ENCODE data around the gene GCDH.

The GCDH gene

DNA sequence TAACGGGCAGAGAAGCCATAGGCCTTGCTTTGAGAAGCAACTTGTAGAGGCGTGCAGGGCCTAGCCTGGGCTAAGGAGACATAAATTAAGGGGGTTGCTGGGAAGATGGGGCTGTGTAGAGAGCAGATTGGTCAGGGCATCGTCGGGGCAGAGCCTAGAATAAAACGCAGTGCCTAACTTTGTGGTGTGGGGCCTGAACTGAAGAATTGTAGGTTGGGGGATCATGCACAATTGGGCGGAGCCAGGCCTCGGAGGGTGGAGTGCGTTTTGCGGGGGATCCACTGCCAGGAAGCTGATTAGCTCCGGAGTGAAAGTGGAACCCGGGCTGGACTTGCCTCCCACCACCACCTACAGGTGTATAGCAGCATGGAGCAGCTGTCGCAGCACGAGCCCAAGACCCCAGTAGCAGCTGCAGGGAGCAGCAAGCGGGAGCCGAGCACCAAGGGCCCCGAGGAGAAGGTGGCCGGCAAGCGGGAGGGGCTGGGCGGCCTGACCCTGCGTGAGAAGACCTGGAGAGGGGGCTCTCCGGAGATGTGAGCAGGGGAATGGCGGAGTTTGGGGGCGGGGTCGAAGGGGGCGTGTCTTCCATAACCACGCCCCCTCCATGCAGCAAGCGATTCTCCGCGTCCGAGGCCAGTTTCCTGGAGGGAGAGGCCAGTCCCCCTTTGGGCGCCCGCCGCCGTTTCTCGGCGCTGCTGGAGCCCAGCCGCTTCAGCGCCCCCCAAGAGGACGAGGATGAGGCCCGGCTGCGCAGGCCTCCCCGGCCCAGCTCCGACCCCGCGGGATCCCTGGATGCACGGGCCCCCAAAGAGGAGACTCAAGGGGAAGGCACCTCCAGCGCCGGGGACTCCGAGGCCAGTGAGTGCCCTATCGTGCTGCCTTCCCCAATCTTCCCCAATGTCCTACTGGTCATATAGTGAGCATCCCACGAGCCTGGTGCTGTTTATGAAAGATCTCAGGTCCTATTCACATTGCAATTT is 23.6 kb upstream of the GCDH start:
- H3K4me3 ChIP-seq: no peak overlapping the region
- DNase-seq (ENCODE audit: low read depth, low spot score): no peak
- H3K27ac ChIP-seq: no peak overlapping the region
- no peaks in the 10 kb centered on the region for H3K36me3 ChIP-seq (ENCODE audit: insufficient read depth, low read length)
- no peak for TF ChIP-seq FOXP2 (optimal IDR thresholded peaks at IDR 0.05; ENCODE audit: control extremely low read depth, extremely low read length, insufficient read depth)
- TF ChIP-seq POLR2AphosphoS5 (IDR thresholded peaks at IDR 0.05; ENCODE audit: borderline replicate concordance, low read depth, low read length): no peak
- TF ChIP-seq EZH2 (IDR thresholded peaks at IDR 0.05): no peak
- H3K9ac ChIP-seq (ENCODE audit: insufficient read length): no peak overlapping the region
- H3K9me3 ChIP-seq (ENCODE audit: low read depth, low read length): no peaks in the 10 kb centered on the region

DNA sequence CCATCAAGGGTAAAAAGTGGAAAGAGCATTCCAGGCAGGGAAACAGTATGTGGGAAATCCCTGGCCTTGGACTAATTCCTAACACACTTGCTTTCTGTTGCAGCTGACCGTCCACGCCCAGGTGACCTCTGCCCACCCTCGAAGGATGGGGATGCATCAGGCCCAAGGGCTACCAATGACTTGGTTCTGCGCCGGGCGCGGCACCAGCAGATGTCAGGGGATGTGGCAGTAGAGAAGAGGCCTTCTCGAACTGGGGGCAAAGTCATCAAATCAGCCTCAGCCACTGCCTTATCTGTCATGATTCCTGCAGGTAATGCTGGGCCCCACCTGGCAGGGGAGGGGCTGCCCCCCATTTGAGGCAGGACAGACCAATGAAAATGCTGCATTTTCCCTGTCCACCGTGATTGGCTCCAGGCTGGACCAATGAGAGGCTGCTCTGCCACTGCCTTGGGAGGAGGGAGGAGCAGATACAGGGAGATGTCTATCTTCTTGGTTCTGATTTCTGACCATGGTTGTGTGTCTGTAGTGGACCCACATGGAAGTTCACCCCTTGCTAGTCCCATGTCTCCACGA is 22.3 kb upstream of the GCDH start:
- no peak overlapping the region for H3K27ac ChIP-seq
- no peak overlapping the region for H3K9ac ChIP-seq (ENCODE audit: insufficient read length)
- H3K4me3 ChIP-seq: no peak overlapping the region
- no peak for DNase-seq (ENCODE audit: low read depth, low spot score)
- no peaks in the 10 kb centered on the region for H3K9me3 ChIP-seq (ENCODE audit: low read depth, low read length)
- TF ChIP-seq EZH2 (IDR thresholded peaks at IDR 0.05) (no peak), POLR2AphosphoS5 (IDR thresholded peaks at IDR 0.05; ENCODE audit: borderline replicate concordance, low read depth, low read length) (no peak), FOXP2 (optimal IDR thresholded peaks at IDR 0.05; ENCODE audit: control extremely low read depth, extremely low read length, insufficient read depth) (no peak)
- no peaks in the 10 kb centered on the region; the same call in 1 of the 2 replicates for H3K36me3 ChIP-seq (ENCODE audit: insufficient read depth, low read length)

DNA sequence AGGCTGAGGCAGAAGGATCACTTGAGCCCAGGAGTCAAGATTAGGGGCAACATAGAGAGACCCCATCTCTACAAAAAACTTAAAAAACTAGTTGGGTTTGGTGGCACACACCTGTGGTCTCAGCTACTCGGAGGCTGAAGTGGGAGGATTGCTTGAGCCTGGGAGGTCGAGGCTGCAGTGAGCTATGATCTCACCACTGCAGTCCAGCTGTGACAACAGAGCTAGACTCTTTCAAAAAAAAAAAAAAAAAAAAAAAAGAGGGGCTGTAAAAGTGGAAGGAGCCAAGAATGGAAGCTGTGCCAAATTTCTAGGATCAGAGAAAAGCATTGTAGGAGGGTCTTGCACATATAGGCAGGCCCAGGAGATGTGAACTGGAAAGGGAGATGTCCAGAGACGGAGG is 19.3 kb upstream of the GCDH start:
- DNase-seq (ENCODE audit: low read depth, low spot score): no peak
- no peaks in the 10 kb centered on the region; the same call in 1 of the 2 replicates for H3K36me3 ChIP-seq (ENCODE audit: insufficient read depth, low read length)

DNA sequence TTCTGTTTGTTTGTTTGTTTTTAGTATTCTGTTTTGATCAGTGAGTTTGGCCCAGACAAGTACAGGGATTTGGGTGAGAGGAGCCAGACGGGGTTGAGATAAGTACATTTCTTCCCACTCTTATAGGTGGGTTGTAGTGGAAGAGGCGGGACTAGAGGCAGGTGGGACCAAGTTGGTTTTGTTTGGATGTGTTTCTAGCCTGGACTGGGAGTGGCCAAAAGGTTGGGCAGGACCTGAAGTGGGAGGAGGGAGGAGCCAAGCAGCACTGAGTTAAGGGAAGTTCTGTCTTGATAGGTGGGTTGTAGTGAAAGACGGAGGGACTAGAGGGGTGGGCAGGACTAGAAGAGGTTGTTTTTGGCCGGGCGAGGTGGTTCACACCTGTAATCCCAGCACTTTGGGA is 18.7 kb upstream of the GCDH start:
- H3K4me3 ChIP-seq: no peak overlapping the region
- no peak for DNase-seq (ENCODE audit: low read depth, low spot score)
- no peak overlapping the region for H3K9ac ChIP-seq (ENCODE audit: insufficient read length)
- H3K9me3 ChIP-seq (ENCODE audit: low read depth, low read length): no peaks in the 10 kb centered on the region
- no peak overlapping the region for H3K27ac ChIP-seq
- TF ChIP-seq EZH2 (IDR thresholded peaks at IDR 0.05) (no peak), POLR2AphosphoS5 (IDR thresholded peaks at IDR 0.05; ENCODE audit: borderline replicate concordance, low read depth, low read length) (no peak), FOXP2 (optimal IDR thresholded peaks at IDR 0.05; ENCODE audit: control extremely low read depth, extremely low read length, insufficient read depth) (no peak)
- no peaks in the 10 kb centered on the region; the same call in 1 of the 2 replicates for H3K36me3 ChIP-seq (ENCODE audit: insufficient read depth, low read length)

More for the DNA sequence above, 19.3 kb upstream of the GCDH start:
- Histone ChIP-seq H3K27ac (no peak overlapping the region), H3K4me3 (no peak overlapping the region), H3K9me3 (ENCODE audit: low read depth, low read length) (no peaks in the 10 kb centered on the region), H3K9ac (ENCODE audit: insufficient read length) (no peak overlapping the region)
- TF ChIP-seq POLR2AphosphoS5 (IDR thresholded peaks at IDR 0.05; ENCODE audit: borderline replicate concordance, low read depth, low read length) (no peak), EZH2 (IDR thresholded peaks at IDR 0.05) (no peak), FOXP2 (optimal IDR thresholded peaks at IDR 0.05; ENCODE audit: control extremely low read depth, extremely low read length, insufficient read depth) (no peak)

DNA sequence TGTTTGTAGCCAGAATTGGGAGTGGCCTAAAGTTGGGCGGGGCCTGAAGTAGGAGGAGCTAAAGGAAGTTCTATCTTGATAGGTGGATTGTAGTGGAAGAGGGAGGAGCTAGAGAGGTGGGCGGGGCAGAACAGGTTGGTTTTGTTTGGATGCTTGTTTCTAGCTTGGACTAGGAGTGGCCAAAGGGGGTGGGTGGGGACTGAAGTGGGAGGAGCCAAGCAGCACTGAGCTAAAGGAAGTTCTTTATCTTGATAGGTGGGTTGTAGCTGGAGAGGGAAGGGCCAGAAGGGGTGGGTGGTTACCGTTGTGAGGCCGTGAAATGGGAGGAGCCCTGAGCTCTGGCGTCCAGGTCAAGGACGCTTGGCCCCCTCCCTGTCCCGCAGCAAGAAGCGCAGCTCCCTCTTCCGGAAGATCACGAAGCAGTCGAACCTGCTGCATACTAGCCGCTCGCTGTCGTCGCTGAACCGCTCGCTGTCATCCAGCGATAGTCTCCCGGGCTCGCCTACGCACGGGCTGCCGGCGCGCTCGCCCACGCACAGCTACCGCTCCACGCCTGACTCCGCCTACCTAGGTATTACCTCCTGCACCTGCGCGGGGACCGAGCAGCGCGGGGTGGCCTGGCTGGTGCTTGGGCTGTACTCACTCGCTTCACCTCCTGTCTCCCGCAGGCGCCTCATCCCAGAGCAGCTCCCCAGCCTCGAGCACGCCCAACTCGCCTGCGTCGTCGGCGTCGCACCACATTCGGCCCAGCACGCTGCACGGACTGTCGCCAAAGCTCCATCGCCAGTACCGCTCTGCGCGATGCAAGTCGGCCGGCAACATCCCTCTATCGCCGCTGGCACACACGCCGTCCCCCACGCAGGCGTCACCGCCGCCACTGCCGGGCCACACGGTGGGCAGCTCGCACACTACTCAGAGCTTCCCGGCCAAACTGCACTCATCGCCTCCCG is 17.7 kb upstream of the GCDH start:
- DNase-seq (ENCODE audit: low read depth, low spot score): peak; percentile 83
- Histone ChIP-seq H3K4me3 (peak overlapping the region; percentile 74), H3K9me3 (ENCODE audit: low read depth, low read length) (no peaks in the 10 kb centered on the region), H3K27ac (no peak overlapping the region), H3K36me3 (ENCODE audit: insufficient read depth, low read length) (peaks cover 2% of the 10 kb centered on the region; the same call in 1 of the 2 replicates), H3K9ac (ENCODE audit: insufficient read length) (no peak overlapping the region)
- TF ChIP-seq POLR2AphosphoS5 (IDR thresholded peaks at IDR 0.05; ENCODE audit: borderline replicate concordance, low read depth, low read length) (no peak), EZH2 (IDR thresholded peaks at IDR 0.05) (no peak)

DNA sequence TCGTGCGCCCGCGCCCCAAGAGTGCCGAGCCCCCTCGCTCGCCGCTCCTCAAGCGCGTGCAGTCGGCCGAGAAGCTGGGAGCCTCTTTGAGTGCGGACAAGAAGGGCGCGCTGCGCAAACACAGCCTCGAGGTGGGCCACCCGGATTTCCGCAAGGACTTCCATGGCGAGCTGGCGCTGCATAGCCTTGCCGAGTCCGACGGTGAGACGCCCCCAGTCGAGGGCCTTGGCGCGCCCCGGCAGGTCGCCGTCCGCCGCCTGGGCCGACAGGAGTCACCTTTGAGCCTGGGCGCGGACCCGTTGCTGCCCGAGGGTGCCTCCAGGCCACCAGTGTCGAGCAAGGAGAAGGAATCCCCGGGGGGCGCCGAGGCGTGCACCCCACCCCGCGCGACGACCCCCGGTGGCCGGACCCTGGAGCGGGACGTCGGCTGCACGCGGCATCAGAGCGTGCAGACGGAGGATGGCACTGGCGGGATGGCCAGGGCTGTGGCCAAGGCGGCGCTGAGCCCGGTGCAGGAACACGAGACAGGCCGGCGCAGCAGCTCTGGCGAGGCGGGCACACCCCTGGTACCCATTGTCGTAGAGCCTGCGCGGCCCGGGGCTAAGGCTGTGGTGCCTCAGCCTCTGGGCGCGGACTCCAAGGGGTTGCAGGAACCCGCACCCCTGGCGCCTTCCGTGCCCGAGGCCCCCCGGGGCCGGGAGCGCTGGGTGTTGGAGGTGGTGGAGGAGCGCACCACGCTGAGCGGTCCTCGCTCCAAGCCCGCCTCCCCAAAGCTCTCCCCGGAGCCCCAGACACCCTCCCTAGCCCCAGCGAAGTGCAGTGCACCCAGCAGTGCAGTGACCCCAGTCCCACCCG is 16.8 kb upstream of the GCDH start:
- no peak overlapping the region; the same call in 1 of the 2 replicates for H3K4me3 ChIP-seq
- TF ChIP-seq POLR2AphosphoS5 (IDR thresholded peaks at IDR 0.05; ENCODE audit: borderline replicate concordance, low read depth, low read length) (no peak), FOXP2 (optimal IDR thresholded peaks at IDR 0.05; ENCODE audit: control extremely low read depth, extremely low read length, insufficient read depth) (no peak), EZH2 (IDR thresholded peaks at IDR 0.05) (no peak)
- no peak for DNase-seq (ENCODE audit: low read depth, low spot score)
- H3K36me3 ChIP-seq (ENCODE audit: insufficient read depth, low read length): peaks cover 7% of the 10 kb centered on the region; the same call in 1 of the 2 replicates
- no peaks in the 10 kb centered on the region for H3K9me3 ChIP-seq (ENCODE audit: low read depth, low read length)
- H3K9ac ChIP-seq (ENCODE audit: insufficient read length): no peak overlapping the region
- no peak overlapping the region for H3K27ac ChIP-seq

DNA sequence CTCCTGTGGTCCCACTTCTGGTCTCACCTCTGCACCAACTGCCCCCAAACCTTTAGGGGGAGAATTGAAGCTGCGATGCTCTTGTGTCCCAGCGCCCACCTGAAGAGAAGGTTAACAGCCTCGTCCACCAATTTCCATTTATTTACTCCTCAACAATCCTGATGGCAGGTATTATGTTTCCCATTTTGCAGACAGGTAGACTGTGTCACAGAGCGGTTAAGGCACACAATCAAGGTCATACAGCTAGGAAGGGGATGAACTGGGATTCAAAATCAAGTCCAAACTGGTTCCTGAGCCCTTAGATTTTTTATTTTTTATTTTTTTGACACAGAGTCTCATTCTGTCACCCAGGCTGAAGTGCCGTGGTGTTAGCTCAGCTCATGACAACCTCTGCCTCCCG is 15.9 kb upstream of the GCDH start:
- DNase-seq (ENCODE audit: low read depth, low spot score): no peak
- H3K9ac ChIP-seq (ENCODE audit: insufficient read length): no peak overlapping the region

More for the DNA sequence above, 15.9 kb upstream of the GCDH start:
- Histone ChIP-seq H3K9me3 (ENCODE audit: low read depth, low read length) (no peaks in the 10 kb centered on the region), H3K27ac (no peak overlapping the region), H3K36me3 (ENCODE audit: insufficient read depth, low read length) (peaks cover 7% of the 10 kb centered on the region; the same call in 1 of the 2 replicates), H3K4me3 (no peak overlapping the region)
- TF ChIP-seq POLR2AphosphoS5 (IDR thresholded peaks at IDR 0.05; ENCODE audit: borderline replicate concordance, low read depth, low read length): no peak

All from SK-N-MC (cell line).